HG02678 (cell line): ENCODE data around the gene E2F8.

ENCODE experiments used
- ATAC-seq: cut with Tn5 transposase; IDR thresholded peaks from one replicate; pipeline ENCODE4 v1.9.1; 2021; ENCODE audit warnings: mild to moderate bottlenecking, moderate library complexity; ENCODE audit not compliant: unreplicated experiment

The E2F8 gene

DNA sequence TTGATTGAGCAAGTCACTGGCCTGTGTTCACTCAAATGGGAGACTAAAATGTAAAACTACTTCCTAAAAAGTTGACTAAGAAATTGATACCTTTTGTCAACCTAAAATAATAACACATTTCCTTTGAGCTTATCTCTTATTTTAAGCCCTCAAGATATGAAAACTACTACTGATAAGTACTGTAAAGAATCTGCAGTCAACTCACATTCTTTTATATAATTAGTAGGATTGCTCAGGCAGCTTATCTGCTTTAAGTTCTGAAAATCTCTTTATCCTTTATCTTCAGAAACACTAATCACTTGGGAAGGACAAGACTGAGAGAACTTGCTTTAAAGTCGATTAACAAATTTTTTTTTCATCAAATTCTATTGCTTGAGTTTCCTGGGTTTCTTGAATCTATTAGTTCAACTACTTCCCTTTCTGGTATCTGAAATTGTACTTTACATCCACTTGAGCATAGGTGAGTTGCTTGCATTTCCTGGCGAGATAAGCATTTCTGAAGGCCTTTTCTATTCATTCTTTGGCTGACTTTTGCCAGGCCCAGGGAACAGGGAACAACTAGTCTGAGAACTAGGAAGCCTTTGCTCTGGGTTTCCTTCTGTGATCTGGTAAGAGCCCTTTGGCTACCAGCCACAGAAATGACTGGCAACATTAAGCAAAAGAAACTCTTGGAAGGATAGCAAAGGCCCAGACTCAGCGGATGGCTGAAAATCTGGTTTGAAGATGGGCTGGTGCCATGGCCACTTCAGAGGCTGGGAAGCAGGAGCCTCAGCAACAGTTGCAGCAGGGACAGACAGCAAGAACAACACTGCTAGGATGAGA is 19.6 kb downstream of the E2F8 start:
- ATAC-seq: no peak

DNA sequence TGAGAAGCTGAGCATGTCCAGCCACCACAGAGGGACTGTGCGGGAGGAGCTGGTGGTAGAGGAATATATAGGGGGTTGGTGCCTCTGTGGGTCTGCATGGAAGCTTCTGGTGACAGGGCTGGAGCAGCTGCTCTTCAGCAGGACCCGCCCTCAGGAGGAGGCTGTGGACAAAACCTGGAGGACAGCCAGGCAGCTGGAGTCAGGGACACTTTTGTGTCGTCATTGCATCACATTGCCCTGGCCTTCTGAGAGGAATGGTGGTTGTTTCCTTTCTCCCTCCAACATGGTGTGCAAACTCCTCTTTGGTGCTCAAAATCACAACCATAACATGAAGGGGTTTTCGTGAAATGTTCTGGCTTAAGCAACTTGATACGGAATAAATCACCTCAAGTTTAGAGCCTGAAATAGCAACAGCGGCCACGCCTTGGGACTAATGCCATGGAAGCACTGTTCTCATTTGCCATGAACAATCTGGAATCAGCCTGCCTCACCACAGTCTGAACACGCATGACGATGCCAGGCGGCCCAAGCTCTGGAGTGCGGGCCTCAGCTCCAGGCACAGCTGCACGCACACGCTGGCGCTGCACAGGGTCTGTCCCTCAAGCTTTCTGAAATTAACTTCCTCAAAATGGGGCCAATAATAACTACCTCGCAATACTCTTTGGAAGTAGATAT is 21.8 kb downstream of the E2F8 start:
- no peak for ATAC-seq

DNA sequence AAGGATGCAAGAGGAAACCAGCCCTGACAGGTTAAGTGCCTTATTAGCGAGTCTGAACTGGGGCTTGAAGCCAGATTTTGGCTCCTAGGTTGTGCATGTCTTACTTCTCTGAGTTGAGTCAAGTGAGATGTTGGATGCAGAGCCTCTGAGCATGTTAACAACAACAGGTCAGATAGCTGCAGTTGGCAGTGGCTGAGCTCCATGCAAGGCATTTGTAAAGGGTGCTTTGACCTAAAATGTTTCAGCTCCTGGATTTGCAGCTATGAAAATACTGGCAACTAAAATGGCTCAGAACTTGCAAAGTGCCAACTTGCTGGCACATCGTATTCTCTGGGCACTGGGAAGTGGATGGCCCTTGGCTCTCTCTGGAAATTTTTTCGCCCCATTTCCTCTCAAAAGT is 22.5 kb downstream of the E2F8 start:
- no peak for ATAC-seq

DNA sequence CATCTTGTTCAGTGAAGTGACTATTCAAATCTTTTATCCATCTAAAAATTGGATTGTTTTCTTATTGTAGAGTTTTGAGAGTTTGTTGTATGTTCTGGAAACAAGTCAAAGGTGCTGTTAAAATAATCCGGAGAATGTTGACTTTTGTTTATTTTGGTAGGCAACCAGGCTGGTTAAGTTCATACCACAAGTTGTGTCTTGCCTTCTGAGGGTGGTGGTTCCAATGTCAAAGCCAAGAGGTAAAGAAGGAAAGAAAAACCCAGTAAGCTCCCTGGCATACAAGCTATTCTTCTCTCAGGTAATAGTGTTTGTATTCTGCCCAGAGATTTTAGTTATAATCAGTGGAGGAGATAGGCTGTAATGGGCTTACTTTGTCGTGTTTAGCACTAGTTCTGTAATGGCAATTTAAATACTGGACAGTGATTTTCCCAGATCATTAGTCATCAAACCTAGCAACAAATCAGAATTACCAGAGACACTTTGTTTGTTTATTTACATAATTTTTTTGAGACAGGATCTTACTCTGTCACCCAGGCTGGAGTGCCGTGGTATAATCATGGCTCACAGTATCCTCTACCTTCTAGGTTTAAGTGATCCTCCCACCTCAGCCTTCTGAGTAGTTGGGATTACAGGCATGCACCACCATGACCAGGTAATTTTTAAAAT is 23.9 kb downstream of the E2F8 start:
- no peak for ATAC-seq

DNA sequence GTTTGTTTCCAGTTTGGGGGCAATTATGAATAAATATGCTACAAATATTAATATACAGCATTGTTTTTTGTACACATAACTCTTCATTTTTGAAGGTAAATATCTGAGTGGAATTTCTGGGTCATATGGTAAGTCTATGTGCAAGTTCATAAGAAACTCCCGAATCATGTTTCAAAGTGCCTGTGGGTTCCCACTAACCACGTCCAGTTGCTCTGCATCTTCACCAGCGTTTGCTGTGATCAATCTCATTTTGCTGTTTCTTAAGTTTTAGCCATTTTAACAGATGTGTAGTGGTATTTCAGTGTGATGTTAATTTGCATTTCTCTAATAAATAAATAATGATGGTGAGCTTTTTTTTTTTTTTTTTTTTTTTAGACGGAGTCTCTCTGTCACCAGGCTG is 24.7 kb downstream of the E2F8 start:
- ATAC-seq: no peak

DNA sequence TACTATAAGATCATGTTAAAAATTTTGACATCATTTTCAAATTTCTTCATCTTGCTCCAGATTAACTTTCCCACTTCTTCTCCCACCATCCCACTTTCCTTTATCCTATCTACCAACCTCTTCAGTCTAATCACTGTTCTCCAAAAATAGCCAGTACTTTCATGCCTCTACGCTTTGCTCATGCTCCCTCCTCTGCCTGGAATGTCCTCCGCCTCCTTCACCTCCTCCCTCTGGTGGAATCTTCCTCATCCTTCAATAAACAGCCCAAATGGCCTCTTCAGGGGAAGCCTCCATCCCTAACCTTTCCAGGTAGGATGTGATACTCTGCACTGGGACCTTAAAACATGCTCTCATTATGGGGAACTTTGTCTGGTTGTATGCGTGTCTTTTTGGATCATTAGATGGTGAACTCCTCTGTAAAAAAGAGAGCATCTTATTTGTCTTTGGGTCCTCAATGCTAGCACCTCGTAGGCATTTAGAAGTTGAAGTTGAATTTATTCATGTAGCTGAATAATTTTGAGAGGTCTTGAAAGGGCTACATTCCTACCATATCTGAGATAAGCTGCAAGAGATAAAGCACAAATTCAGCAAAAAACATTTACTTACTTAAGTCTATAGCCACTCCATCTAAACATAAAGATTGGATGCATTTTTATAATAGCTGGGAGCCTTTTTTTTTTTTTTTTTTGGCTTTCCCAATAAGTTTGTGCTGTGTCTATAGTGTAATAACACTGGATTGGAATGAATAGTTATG is 31.0 kb downstream of the E2F8 start:
- no peak for ATAC-seq

DNA sequence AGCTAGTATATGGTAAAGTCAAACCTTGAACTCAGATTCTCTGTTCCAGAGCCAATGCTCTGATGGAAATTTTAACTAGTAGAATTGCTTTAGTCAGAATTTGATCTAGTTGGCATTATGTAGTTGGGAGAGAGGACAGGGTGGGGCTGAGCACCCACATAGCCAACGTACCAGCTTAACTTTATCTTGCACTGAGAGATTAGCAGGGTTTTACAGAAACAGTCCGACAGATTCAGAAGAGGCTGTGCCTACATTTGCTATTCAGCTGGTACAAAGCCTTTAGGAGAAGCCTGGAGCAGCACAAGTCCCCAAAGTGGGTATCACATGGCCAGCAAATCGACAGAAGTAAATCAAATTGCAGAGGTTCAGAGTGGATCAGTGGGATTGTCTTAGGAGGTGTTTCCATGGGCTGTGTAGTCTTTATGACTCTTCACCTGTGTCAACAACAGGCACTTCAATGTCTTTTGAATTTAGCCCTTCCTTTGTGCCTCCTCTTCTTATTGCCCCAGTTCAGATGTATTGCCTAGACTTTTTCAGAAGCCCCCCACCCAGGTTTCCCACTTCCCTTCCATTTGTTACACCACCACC is 31.7 kb downstream of the E2F8 start:
- ATAC-seq: no peak

DNA sequence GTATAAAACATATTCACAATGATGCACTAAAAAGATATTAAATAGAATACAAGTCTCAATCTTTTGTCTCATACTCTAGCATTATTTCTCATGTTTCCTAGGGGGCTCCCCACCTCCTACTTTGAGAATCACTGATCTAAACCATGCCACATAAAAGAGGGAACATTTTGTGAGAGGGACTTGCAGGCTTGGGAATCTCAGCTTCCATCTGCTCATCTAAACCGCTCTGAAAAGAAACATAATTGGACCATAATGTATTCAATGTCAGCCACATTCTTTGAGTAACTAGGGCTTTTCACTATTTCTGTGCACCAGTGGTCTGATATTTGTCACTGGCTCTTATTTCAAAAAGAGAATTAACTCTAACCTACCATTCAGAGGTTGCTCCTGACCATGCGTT is 32.6 kb downstream of the E2F8 start:
- no peak for ATAC-seq

DNA sequence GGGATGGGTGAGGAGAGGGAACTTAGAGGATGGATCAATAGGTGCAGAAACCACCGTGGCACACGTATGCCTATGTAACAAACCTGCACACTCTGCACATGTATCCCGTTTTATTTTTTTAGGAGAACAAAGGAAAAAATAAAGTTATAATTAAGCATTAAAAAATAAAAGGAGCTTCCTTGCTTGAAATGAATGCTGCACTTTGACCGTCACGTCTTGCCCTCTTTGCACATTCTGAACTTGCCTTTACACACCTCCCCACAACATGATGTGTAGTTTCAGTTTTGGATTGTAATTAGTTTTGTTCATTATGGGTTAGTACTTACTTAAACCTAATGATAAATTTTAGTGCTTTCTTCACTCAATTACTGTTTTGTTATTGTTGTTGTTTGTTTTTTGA is 35.9 kb downstream of the E2F8 start:
- ATAC-seq: no peak

DNA sequence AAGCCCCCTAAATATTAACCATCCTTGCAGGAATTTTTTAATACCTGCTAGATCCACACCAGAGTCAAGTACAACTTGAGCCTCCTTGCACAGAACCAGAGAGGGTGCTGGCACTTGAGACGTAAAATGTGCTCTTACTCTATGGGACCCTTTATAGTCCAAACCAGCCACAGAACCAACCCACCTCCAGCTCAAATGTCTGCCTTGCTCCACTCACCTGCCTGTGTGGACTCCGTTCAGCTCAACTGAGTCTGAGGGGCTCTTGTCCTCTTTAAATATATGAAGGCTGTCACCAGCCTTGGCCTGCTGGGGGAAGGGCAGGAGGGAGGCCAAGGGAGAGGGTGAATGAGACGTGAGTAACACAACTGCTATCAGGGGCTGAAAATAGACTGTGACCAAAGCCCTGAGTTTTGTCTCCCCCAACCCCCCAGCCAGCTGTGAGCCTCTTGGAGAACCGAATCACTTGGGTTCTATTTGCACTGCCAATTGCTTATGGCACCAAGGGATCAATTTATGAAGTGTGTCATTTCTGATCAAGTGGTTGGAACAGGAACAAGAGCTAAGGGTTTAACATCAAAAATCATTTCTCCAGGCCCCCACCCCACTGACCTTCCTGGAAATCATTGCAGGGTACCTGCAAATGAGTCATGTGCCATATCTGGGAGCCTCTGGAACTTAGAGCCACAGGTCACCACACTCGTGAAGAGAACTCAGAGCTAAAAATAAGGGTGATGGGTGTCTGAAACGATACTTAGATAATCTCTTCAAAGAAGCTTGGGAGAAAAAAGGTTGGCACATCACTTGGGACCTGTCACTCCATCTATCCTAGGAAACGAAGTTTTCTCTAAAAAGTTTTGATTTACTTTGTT is 38.8 kb downstream of the E2F8 start, which contains the start of gene CSRP3:
Gene CSRP3, minus strand, starts transcription at position 247 of the 869 bp plus-strand sequence. CDS start 9,535 bp downstream, outside the sequence.
- no peak for ATAC-seq

DNA sequence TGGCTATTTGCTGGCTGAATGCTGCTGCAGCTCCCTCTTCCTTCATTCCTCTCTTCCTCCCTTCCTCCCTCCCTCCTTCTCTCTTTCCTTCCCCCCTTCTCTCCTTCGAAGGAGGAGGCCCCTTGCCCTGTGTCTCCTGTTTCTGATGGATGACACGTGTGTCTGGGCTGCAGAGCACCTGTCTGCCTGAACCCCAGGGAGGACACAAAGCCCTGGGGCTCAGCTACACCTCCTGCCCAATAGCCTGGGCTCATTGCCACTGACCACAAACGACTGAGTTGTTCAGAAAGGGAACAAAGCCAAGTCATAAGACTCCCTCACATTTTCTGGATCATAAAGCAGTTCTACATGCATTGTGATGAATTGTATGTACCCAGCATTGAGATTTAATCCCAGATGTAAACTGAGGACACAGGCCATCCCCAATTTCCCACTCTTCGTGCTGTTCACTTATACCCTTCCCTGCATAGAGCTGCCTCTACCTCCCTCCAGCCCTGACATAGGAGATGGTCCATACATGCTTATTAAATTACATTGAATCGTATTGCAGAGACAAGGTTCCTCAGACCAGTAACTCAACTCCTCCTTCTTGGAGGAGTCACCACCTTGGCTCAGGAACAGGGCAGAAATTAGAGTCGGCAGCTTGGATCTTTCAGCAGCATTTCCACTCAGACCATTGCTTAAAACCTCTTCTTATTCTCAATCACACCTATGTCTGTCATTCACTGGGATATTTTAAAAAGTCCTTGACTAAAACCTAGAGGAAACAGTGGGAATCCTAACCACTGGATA is 40.1 kb downstream of the E2F8 start:
- no peak for ATAC-seq

DNA sequence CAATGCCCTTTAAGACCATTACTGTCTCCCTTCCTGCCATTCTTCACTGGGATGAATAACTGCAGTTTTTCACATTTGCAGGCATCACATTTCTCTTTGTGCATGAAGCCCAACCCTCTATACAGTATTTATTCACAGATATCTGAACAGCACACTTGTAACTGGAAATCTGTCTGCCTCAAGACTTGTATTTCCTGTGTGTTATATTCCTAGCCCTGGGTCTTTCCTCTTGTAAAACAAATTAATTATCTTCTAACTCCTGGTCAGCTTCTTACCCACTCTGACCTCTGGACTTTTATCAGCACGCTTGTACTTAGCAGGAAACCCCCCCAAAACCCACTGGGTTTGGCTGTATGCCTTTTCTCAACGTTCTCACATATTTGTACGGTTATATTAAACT is 41.0 kb downstream of the E2F8 start:
- no peak for ATAC-seq

DNA sequence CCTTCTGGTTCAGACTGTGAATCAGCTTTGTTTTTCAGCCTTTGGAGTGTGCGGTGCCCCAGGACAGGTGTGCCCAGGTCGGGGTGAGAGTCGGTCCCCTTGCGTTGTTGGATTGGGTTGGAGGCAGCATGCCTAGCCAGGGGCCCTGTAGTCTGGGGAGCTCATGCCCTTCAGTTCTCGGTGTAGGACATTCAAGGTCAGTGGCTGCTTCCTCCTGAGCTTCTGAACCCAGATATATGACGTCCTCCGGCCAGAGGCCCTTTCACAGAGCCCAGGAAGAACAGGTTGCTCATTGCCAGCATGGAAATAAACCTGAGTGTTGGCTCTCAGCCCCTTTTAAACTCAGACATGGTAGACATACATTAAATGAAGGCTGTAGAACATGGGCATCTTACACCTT is 41.7 kb downstream of the E2F8 start:
- no peak for ATAC-seq

DNA sequence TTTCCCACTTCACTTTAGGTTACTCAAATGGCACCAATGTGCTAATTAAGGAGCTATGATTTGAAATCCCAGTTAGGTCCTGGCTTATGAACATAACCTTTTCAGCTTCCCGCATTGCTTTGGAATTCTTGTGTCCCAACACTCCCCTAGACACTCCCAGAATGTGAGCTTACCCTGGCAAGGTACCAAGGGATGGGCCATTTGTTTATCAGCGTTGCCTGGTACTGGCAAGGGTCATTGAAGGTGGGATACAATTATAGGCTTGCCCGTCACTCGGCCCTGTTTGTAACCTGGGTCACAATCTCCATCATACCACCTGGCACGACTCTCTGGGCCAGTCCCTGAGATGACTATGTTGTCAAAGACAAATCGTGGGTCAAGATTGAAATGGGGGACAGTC is 44.3 kb downstream of the E2F8 start:
- ATAC-seq: no peak

DNA sequence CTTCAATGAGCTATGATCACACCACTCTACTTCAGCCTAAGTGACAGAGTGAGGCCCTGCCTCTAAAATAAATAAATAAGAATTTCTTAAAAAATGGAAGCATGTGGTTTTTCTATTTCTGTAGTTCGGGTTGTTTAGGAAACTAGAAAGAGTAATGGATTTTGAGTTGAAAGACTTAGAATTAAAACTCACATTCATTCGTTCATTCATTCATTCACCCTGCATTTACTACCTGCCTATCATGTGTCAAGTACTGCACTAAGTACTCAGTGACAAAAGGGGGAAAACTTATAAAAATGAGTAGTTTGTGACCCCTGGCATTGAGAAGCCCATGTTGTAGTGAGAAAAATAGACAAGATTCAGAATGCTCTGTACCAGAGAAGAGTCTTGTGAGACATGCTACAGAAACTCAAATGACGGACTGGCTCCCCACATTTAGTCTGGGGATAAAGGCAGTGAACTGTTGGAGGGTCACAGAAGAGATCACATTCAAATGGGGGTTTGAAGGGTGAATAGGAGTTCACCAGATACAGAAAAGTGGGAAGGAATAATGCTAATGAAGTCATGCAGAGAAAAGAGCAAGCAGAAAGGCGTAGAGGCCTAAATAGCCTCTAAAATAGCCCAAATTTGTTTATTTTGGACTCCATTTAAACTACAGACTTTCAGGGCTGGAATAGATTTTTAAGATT is 46.0 kb downstream of the E2F8 start:
- ATAC-seq: no peak

DNA sequence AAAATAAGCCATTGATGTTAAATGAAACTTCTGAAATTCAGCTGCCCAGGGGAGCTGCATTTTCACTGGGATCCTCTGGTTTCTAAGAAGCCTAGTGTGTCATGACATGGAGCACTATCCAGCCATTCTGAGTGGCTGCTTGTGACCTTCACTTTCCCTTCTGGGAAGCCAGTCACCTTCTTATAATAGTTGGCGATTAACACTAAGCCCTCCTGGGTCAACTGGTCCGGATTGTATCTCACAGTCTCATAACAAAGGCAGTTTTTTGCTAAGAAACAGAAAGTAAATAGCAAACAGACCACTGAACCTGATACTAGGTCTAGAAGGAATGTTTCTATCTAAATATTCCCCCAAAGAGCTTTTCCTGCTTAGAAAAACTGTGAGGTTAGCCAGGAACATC is 46.8 kb downstream of the E2F8 start:
- no peak for ATAC-seq

DNA sequence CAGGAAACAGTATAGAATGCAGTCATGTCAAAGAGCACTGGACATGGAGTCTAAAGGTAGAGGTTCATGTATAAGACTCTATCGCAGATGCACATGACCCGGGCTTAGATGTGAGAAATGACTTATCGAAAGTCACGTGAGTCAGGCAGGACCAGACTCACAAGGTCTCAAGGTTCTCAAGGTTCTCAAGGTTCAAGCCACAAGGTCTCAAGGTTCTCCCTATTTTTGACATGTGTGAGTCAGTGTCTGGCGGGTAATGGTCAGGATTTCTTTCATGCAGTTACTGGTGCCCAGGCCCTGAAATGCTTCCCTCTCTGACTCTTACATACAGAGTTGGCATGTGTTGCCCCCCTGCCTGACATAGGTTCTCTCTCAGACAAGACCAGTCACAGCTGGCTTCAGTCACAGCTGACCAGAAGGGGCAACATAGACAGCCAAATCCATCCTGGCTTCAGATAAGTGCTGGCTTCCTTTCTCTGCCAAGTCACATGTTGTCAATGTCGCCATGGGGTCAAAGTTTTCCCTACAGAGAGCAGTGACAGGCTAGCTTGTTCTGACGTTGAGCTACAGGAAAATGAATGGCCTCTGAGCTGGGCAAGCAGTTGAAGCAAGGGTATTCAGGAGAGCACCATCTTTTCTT is 49.1 kb downstream of the E2F8 start:
- no peak for ATAC-seq

DNA sequence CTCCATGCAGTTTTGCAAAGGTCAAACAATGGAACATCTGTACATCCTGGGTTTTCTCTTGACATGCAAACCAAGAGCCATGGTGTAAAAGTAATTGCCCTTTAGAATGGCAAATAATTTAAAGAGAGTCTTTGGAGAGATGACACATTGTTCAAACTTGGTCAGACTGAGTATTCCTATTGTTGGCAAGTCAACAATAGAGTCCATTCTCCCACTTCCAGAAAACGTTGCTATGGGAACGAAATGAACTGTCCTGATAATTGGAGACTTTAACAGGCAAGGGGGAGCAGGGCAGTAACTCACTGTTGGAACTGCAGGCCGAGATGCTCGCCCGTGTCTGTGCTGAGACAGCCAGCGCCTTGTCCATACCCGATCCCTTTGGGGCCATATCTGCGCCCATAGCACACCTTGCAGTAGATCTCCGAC is 52.9 kb downstream of the E2F8 start:
- no peak for ATAC-seq
